A673 (cell line): ENCODE measurements around the gene KCNIP4. TPM values are rescaled to one million over a fixed set of nuclear protein-coding genes. Genes with fewer than 3 reads are reported as not detected.
"Not testable (repeated sequence)": the region's sequence is repeated elsewhere in the genome, so short reads cannot be mapped to it uniquely, and the experiment has no call there.

ENCODE experiments used
- BruUV-seq: library from RNA; stranded (reverse); fragments of 400-500 nt; replicated peaks from 2 replicates; lab custom pipeline; 2021; lab: Mats Ljungman, UMichigan
- CTCF ChIA-PET: fragments of 300-600 bp; sonication (Branson Sonifier 250); formaldehyde crosslinking; loops from one replicate; lab custom pipeline; 2022; ENCODE audit warnings: antibody characterized with exemption; lab: Charles Lee
- POLR2A ChIA-PET: fragments of 300-600 bp; sonication (Branson Sonifier 250); formaldehyde crosslinking; loops from one replicate; lab custom pipeline; 2022; ENCODE audit warnings: antibody characterized with exemption; ENCODE audit not compliant: low non-redundant PET; lab: Charles Lee
- DNase-seq: peaks from one replicate; pipeline ENCODE4 v3.0.0-alpha.2; 2015; ENCODE audit warnings: low spot score
- H3K27ac ChIP-seq: fragments of 200-600 bp; sonication (generic); 2 replicates; pipeline ENCODE4 v1.5.1; 2016; ENCODE audit warnings: mixed run types, low read depth, mild to moderate bottlenecking, mixed read lengths, antibody characterized with exemption, low read length; ENCODE audit not compliant: poor library complexity, severe bottlenecking
- H3K27me3 ChIP-seq: fragments of 200-600 bp; sonication (generic); replicated peaks from 2 replicates; pipeline ENCODE4 v1.6.1; 2017; ENCODE audit warnings: mixed run types, low read depth, mild to moderate bottlenecking, mixed read lengths, antibody characterized with exemption, low read length; ENCODE audit not compliant: insufficient read depth, poor library complexity
- H3K36me3 ChIP-seq: fragments of 200-600 bp; sonication (generic); 2 replicates; pipeline ENCODE4 v1.6.1; 2016; ENCODE audit warnings: mixed run types, mild to moderate bottlenecking, mixed read lengths, antibody characterized with exemption, low read length; ENCODE audit not compliant: insufficient read depth, poor library complexity, severe bottlenecking
- H3K4me1 ChIP-seq: fragments of 200-600 bp; sonication (generic); 2 replicates; pipeline ENCODE4 v1.6.1; 2017; ENCODE audit warnings: mixed run types, mild to moderate bottlenecking, mixed read lengths, antibody characterized with exemption, low read length; ENCODE audit not compliant: insufficient read depth, poor library complexity, severe bottlenecking
- H3K4me3 ChIP-seq: fragments of 200-600 bp; sonication (generic); 2 replicates; pipeline ENCODE4 v1.5.1; 2016; ENCODE audit warnings: low read depth, mixed run types, mild to moderate bottlenecking, mixed read lengths, low read length; ENCODE audit not compliant: poor library complexity, severe bottlenecking
- H3K9me3 ChIP-seq: fragments of 200-600 bp; sonication (generic); 2 replicates; pipeline ENCODE4 v1.6.1; 2016; ENCODE audit warnings: mixed run types, low read depth, mild to moderate bottlenecking, mixed read lengths, antibody characterized with exemption, low read length; ENCODE audit not compliant: poor library complexity, severe bottlenecking
- EZH2 ChIP-seq: fragments of 200-600 bp; sonication (generic); IDR thresholded peaks from 2 replicates; pipeline ENCODE4 v1.6.1; 2017; ENCODE audit warnings: borderline replicate concordance, low read depth, mild to moderate bottlenecking, mixed read lengths, antibody characterized with exemption, low read length; ENCODE audit not compliant: poor library complexity, severe bottlenecking
- intact Hi-C: fragments of 100-400 bp; cut with micrococcal nuclease; formaldehyde crosslinking; loops from one replicate; pipeline ENCODE4 v1.10.0; 2022; ENCODE audit not compliant: unreplicated experiment
- total RNA-seq: library from RNA; stranded (reverse); gene quantifications from 2 replicates; pipeline ENCODE4 v1.2.3, GENCODE V29; 2021
- TF ChIP-seq, protein P1 (sequence below): fragments of 300-800, 200-600 bp; sonication (generic); conservative IDR thresholded peaks from 2 replicates; pipeline ENCODE4 v1.5.1; 2017; ENCODE audit warnings: low read depth, mild to moderate bottlenecking, antibody characterized with exemption, low read length, moderate library complexity, mixed read lengths

The KCNIP4 gene
- total RNA-seq, 1 experiment from 2014 or later: not detected

DNA sequence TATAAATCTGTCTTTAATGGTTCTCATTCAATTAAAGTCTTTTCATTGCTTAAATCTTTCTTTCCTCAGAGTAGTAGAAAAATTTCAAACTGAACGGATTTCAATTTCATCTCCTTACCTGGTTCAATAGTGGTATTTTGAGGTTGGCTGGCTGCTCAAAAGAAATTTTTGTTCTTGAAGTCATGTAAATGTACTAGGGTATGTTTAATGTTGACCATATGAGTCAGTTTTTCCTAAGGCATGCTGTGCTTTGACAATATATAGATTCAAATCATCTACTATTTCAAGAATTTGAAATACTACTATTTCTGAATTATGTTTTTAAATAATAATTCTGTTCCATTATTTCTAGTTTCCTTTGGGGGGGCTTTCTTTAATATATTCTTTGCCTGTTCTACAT is 1142.9 kb downstream of the KCNIP4 start:
- ChIA-PET CTCF (no interaction called here), POLR2A (no interaction called here)
- H3K27me3 ChIP-seq: peaks cover 6% of the 10 kb centered on the region
- H3K4me1 ChIP-seq: no peaks in the 10 kb centered on the region
- no peak overlapping the region for H3K27ac ChIP-seq
- no peak for DNase-seq
- no peak overlapping the region for H3K4me3 ChIP-seq
- no peaks in the 10 kb centered on the region for H3K36me3 ChIP-seq
- intact Hi-C loops: no loop called here
- no TSS peak for BruUV-seq
- no peak for TF ChIP-seq EZH2
- TF ChIP-seq, protein P1, sequence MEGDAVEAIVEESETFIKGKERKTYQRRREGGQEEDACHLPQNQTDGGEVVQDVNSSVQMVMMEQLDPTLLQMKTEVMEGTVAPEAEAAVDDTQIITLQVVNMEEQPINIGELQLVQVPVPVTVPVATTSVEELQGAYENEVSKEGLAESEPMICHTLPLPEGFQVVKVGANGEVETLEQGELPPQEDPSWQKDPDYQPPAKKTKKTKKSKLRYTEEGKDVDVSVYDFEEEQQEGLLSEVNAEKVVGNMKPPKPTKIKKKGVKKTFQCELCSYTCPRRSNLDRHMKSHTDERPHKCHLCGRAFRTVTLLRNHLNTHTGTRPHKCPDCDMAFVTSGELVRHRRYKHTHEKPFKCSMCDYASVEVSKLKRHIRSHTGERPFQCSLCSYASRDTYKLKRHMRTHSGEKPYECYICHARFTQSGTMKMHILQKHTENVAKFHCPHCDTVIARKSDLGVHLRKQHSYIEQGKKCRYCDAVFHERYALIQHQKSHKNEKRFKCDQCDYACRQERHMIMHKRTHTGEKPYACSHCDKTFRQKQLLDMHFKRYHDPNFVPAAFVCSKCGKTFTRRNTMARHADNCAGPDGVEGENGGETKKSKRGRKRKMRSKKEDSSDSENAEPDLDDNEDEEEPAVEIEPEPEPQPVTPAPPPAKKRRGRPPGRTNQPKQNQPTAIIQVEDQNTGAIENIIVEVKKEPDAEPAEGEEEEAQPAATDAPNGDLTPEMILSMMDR: no peak
- no peaks in the 10 kb centered on the region for H3K9me3 ChIP-seq

GRCh38 chr4:20787940-20788665 is 1160.5 kb downstream of the KCNIP4 start:
- no peak overlapping the region for H3K27ac ChIP-seq
- CTCF ChIA-PET: no interaction called here
- no peaks in the 10 kb centered on the region for H3K4me1 ChIP-seq
- H3K36me3 ChIP-seq: no peaks in the 10 kb centered on the region
- intact Hi-C loops: no loop called here
- no peak overlapping the region for H3K4me3 ChIP-seq
- H3K9me3 ChIP-seq: no peaks in the 10 kb centered on the region
- H3K27me3 ChIP-seq: peaks cover 4% of the 10 kb centered on the region
- POLR2A ChIA-PET: no interaction called here
- no peak for DNase-seq
- TF ChIP-seq EZH2: no peak
- TF ChIP-seq, protein P1: no peak
- no TSS peak for BruUV-seq

- H3K27me3 ChIP-seq, intact Hi-C loops, H3K27ac ChIP-seq, H3K4me3 ChIP-seq, H3K36me3 ChIP-seq, POLR2A ChIA-PET, H3K4me1 ChIP-seq, H3K9me3 ChIP-seq, BruUV-seq, CTCF ChIA-PET, DNase-seq: not testable (repeated sequence)
Observed at GRCh38 chr4:20783134-20783533, 1165.4 kb downstream of the KCNIP4 start.

DNA sequence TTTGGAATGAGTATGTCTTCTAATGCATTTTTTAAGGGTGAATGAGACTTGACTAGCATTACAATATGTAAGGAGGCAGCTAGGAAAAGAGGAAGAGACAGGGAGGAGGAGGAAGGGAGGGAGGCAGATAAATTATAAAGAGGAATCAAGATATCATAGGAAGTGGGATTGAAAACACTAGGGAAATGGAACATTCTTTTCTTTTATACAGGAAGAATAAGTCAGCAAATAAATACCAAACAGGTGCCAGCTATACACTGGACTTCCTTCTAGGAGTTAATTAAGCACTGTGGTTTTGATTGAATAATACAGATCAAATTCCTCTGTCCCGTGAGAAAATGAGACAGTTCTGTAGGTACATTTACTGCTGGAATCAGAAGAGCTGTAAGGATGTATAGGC is 1169.7 kb downstream of the KCNIP4 start:
- BruUV-seq: no TSS peak
- DNase-seq: no peak
- H3K4me1 ChIP-seq: no peaks in the 10 kb centered on the region
- TF ChIP-seq EZH2: no peak
- TF ChIP-seq, protein P1: no peak
- no peak overlapping the region for H3K27ac ChIP-seq
- CTCF ChIA-PET: no interaction called here
- POLR2A ChIA-PET: no interaction called here
- H3K4me3 ChIP-seq: no peak overlapping the region
- no peaks in the 10 kb centered on the region for H3K27me3 ChIP-seq
- no peaks in the 10 kb centered on the region for H3K36me3 ChIP-seq
- no peaks in the 10 kb centered on the region for H3K9me3 ChIP-seq
- intact Hi-C loops: no loop called here
